GM12891 (cell line): Measurements from ENCODE around the gene AMHR2.

Source experiments
- DNase-seq: peaks from one replicate; pipeline ENCODE4 v3.0.0; 2011; ENCODE audit warnings: low spot score; ENCODE audit not compliant: insufficient read length
- FAIRE-seq: peaks from 2 replicates; lab custom pipeline; 2011; peaks lifted over from hg19 to GRCh38; lab: Jason Lieb, UNC
- PAX5 ChIP-seq: IDR thresholded peaks from 2 replicates; pipeline ENCODE4 v1.6.1; 2011; ENCODE audit warnings: low read length, moderate library complexity, mild to moderate bottlenecking; ENCODE audit not compliant: insufficient read depth, severe bottlenecking
- POLR2A ChIP-seq: IDR thresholded peaks from 2 replicates; pipeline ENCODE4 v1.6.1; 2011; ENCODE audit warnings: low read depth, low read length, control low read depth
- POLR2AphosphoS5 ChIP-seq: IDR thresholded peaks from 2 replicates; pipeline ENCODE4 v1.6.1; 2011; ENCODE audit warnings: low read depth, low read length, control low read depth
- POU2F2 ChIP-seq: IDR thresholded peaks from 2 replicates; pipeline ENCODE4 v1.6.1; 2011; ENCODE audit warnings: low read depth, mild to moderate bottlenecking, control low read depth, low read length, moderate library complexity
- SPI1 ChIP-seq: IDR thresholded peaks from 2 replicates; pipeline ENCODE4 v1.6.1; 2011; ENCODE audit warnings: low read depth, low read length, control low read depth
- TAF1 ChIP-seq: IDR thresholded peaks from 2 replicates; pipeline ENCODE4 v1.6.1; 2011; ENCODE audit warnings: low read depth, low read length, control low read depth

AMHR2 gene

DNA sequence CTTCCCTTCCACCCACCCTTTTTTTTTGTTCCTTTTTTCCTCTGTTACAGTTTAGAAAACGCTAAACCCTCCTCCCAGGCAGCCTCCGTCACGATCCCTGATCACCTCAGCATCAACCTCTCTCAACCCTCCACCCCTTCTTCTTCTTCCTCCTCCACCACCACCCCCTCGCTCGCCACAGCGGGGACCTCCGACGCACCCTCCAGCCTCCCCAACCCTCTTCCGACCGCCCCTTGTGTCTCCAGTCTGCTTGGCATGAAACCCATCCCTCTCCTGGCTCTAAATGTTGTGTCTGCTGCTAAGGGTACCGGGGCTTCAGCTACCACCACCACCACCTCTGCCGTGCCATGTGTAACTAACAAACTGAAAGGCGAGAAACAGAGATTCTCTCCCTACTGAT lies 51.2 kb downstream of the AMHR2 start:
- DNase-seq (no peak), FAIRE-seq (no peak)
- no peak for TF ChIP-seq SPI1
- TF ChIP-seq POLR2AphosphoS5, result no peak
- TF ChIP-seq POU2F2, result no peak
- TF ChIP-seq TAF1, result no peak
- no peak for TF ChIP-seq PAX5
- no peak for TF ChIP-seq POLR2A

DNA sequence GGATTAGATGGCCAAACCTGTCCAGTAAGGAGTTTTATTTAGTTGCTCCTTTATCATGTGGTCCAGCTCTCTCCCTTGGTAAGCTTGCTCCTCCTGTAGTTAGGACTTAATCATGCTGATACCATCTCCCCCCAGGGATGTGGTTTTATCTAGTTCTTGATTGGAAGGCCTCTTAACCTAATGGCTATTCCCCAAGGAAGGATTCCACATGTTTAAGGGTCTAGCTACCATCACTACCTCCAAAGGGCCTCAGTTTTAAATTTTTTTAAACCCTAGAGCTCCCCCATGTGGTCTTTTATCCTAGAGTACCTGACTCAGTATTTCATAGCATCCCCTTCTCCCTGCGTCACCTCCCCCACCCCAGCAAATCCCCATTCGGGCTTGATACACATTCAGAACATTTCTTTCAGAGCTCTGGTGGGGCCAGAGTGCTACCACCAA lies 53.1 kb downstream of the AMHR2 start:
- FAIRE-seq (no peak), DNase-seq (no peak)
- no peak for TF ChIP-seq TAF1
- no peak for TF ChIP-seq SPI1
- no peak for TF ChIP-seq POU2F2
- TF ChIP-seq POLR2AphosphoS5, result 0 out of 2 replicates have a peak, but pooled peaks have one; percentile 54
- TF ChIP-seq POLR2A, result no peak

GRCh38 chr12:53478865-53479264 lies 55.2 kb downstream of the AMHR2 start:
- FAIRE-seq (no peak), DNase-seq (no peak)
- TF ChIP-seq POLR2A (peak; percentile 33; the same call in 1 of the 2 replicates), POLR2AphosphoS5 (peak; percentile 39; the same call in 1 of the 2 replicates), PAX5 (no peak)

- DNase-seq (no peak), FAIRE-seq (no peak)
- TF ChIP-seq POU2F2 (no peak), TAF1 (no peak), SPI1 (no peak), POLR2AphosphoS5 (no peak; the same call in 1 of the 2 replicates), POLR2A (no peak), PAX5 (no peak)
Observed at GRCh38 chr12:53479331-53479730, 55.7 kb downstream of the AMHR2 start.

DNA sequence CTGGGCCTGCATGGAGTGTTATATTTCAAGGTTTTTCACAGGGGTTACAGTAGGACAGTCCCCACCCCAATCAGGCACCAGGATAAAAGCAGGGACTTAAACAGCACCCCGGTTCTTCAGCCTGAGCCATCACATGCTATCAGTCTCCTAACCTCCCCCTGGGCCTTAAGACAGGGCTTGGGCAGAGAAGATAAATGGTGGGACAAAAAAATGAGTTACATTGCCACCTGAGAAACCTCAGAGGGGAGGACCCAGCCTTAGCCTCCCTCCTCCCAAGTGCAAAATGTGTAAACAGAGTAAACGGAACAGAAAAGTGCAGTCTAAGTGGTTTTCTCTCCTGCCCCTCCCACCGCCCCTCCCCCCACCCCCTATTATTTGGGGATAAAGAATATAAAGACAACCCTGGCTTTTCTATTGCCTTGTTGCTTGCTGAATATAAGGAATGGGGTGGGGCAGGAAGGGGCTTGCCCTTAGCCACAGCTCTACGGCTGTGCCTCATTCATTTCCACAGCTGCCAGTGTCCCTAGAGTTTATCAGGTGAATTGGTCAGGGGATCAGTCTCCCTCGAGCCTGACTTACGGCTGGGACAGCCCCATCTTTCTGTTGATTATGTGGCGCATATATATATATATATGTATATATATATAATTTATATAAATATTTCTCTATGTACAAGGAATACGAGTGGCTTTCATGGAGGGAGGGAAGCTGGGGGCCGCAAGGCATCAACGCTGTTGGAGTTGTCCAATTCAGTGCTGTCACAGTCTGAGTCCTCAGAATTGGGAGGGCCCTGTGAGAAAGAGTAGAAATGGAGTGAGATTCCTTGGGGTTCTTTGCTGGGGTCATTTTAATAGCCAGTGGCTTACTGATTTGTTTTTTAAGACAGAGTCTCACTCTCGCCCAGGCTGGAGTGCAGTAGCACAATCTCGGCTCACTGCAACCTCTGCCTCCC lies 57.1 kb downstream of the AMHR2 start:
- DNase-seq, result no peak
- TF ChIP-seq POLR2A (peak; percentile 48; the same call in 1 of the 2 replicates), POLR2AphosphoS5 (peak; percentile 79), TAF1 (no peak), PAX5 (no peak)
- no peak for FAIRE-seq
